ENCODE data around the gene PARP11. TPM values are rescaled to one million over a fixed set of nuclear protein-coding genes. Genes with fewer than 3 reads are reported as not detected.
A peak's percentile ranks its signal among the peaks of the same experiment; 100 is the strongest.
"Not testable (repeated sequence)": the region's sequence is repeated elsewhere in the genome, so short reads cannot be mapped to it uniquely, and the experiment has no call there.

PARP11 gene
- total RNA-seq, 4 donors from 2014 or later: 4.3 to 10.7 (median 5.7) TPM

DNA sequence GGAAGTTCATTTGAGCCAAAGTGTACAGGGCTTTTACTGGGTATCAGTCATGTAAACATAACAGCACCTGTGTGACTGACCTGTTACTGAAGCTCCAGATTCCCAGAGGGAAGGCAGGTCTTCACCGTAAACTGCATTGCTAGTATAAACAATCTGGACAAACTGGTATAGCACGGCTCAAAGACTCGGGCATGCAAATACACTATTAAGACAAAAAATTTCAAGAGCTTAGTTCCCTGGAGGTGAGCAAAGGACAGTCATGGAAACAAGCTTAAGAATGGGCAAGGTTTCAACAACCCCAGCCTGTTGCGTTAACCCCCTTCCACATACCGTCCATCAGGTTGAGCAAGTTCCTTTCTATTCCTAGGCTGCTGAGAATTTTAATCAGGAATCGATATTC is 9.4 kb downstream of the PARP11 start:
- H3K27ac ChIP-seq: no peak overlapping the region
- TF ChIP-seq POLR2A (IDR thresholded peaks at IDR 0.05): no peak
- no peaks in the 10 kb centered on the region for H3K4me1 ChIP-seq
- DNase-seq (ENCODE audit: low spot score in 2 of 2): no peak
- H3K9me3 ChIP-seq: peaks cover 0 to 15% (median 0%) of the 10 kb centered on the region in 4 donors
- H3K4me3 ChIP-seq: no peak overlapping the region
- WGBS, 2 donors: 93% methylated on average over 6 of the region's 6 CpGs
- peaks cover 0 to 50% (median 0%) of the 10 kb centered on the region in 3 donors for H3K36me3 ChIP-seq
- H3K27me3 ChIP-seq: no peaks in the 10 kb centered on the region

DNA sequence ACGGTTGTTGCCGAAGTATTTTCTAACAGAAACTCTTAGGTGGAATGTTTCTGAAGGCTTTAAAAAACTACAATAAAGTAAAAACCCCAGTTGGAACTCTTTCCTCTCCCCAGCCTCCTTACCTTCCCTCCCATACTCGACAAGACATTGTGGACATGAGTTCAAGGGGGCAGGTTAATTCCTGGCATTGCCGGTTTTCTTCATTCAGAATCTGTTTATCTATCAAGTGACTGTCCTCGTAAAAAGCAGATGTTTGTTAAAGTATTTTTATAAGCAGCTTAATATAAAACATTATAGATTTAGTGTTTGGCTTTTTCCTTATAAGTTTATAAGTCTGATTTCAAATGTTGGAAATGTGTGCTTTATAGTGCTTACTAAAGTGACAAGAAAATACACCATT is 30.7 kb downstream of the PARP11 start:
- no peak for TF ChIP-seq EP300 (IDR thresholded peaks at IDR 0.05)
- TF ChIP-seq POLR2A (IDR thresholded peaks at IDR 0.05): no peak
- TF ChIP-seq, protein P1, sequence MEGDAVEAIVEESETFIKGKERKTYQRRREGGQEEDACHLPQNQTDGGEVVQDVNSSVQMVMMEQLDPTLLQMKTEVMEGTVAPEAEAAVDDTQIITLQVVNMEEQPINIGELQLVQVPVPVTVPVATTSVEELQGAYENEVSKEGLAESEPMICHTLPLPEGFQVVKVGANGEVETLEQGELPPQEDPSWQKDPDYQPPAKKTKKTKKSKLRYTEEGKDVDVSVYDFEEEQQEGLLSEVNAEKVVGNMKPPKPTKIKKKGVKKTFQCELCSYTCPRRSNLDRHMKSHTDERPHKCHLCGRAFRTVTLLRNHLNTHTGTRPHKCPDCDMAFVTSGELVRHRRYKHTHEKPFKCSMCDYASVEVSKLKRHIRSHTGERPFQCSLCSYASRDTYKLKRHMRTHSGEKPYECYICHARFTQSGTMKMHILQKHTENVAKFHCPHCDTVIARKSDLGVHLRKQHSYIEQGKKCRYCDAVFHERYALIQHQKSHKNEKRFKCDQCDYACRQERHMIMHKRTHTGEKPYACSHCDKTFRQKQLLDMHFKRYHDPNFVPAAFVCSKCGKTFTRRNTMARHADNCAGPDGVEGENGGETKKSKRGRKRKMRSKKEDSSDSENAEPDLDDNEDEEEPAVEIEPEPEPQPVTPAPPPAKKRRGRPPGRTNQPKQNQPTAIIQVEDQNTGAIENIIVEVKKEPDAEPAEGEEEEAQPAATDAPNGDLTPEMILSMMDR (IDR thresholded peaks at IDR 0.05): no peak
- WGBS, 2 donors: 87 to 91% methylated on average over 5 of the region's 5 CpGs
- no peak overlapping the region for H3K27ac ChIP-seq
- no peaks in the 10 kb centered on the region for H3K4me1 ChIP-seq
- DNase-seq (ENCODE audit: low spot score in 2 of 2): no peak
- H3K9me3 ChIP-seq: peaks cover 0 to 10% (median 3%) of the 10 kb centered on the region in 4 donors
- no peak overlapping the region for H3K4me3 ChIP-seq
- no peaks in the 10 kb centered on the region for H3K27me3 ChIP-seq
- peaks cover 0 to 24% (median 0%) of the 10 kb centered on the region in 3 donors for H3K36me3 ChIP-seq

DNA sequence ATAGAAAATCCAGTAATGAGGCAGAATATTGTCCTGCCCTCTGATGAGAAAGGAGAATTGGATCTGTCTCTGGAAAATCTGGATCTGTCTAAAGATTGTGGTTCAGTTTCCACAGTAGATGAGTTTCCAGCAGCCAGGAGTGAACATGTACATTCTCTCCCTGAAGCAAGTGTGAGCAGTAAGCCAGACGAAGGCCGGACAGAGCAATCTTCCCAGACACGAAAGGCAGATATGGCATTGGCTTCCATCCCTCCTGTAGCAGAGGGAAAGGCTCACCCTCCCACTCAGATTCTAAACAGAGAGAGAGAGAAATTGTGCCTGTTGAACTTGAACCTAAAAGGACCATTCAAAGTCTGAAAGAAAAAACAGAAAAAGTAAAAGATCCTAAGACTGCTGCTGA is 31.4 kb downstream of the PARP11 start:
- TF ChIP-seq POLR2A (IDR thresholded peaks at IDR 0.05) (no peak), EP300 (IDR thresholded peaks at IDR 0.05) (no peak)
- TF ChIP-seq, protein P1 (IDR thresholded peaks at IDR 0.05): no peak
- H3K9me3 ChIP-seq: peaks cover 0 to 2% (median 0%) of the 10 kb centered on the region in 4 donors
- 86 to 87% methylated on average over 3 of the region's 3 CpGs for WGBS, 2 donors
- H3K4me3 ChIP-seq: no peak overlapping the region
- no peaks in the 10 kb centered on the region for H3K4me1 ChIP-seq
- no peak overlapping the region for H3K27ac ChIP-seq
- H3K36me3 ChIP-seq: peaks cover 0 to 22% (median 0%) of the 10 kb centered on the region in 3 donors
- DNase-seq (ENCODE audit: low spot score in 2 of 2): no peak
- H3K27me3 ChIP-seq: no peaks in the 10 kb centered on the region

DNA sequence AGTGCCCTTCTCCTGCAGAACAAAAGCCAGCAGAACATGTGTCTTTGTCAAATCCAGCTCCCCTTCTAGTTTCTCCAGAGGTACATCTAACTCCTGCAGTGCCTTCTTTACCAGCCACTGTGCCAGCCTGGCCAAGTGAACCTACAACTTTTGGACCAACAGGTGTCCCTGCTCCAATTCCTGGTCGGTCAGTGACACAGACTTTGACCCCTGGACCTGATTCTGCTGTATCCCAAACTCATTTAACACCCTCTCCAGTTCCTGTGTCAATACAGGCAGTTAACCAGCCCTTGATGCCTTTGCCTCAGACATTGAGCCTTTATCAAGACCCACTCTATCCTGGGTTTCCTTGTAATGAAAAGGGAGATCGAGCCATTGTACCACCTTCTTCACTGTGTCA is 32.4 kb downstream of the PARP11 start:
- H3K27me3 ChIP-seq; DNase-seq (ENCODE audit: low spot score in 2 of 2); H3K4me3 ChIP-seq; H3K9me3 ChIP-seq; H3K27ac ChIP-seq; H3K4me1 ChIP-seq: not testable (repeated sequence)
- WGBS, 2 donors: 73 to 77% methylated on average over 2 of the region's 2 CpGs
- H3K36me3 ChIP-seq: peaks cover 0 to 20% (median 0%) of the 10 kb centered on the region in 3 donors

DNA sequence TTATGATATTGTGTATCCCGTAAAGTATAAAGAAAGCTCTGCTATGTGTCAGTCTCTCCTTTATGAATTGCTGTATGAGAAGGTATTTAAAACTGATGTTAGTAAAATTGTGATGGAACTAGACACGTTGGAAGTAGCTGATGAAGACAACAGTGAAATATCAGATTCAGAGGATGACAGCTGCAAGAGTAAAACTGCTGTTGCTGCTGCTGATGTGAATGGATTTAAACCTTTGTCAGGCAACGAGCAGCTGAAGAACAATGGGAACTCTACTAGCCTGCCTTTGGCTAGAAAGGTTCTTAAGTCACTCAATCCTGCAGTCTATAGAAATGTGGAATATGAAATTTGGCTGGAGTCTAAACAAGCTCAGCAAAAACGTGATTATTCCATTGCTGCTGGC is 33.5 kb downstream of the PARP11 start:
- not testable (repeated sequence) for H3K27me3 ChIP-seq; H3K4me1 ChIP-seq; H3K27ac ChIP-seq; H3K4me3 ChIP-seq; H3K9me3 ChIP-seq; DNase-seq (ENCODE audit: low spot score in 2 of 2)
- 83 to 86% methylated on average over 4 of the region's 4 CpGs for WGBS, 2 donors
- peaks cover 0 to 20% (median 0%) of the 10 kb centered on the region in 3 donors for H3K36me3 ChIP-seq

DNA sequence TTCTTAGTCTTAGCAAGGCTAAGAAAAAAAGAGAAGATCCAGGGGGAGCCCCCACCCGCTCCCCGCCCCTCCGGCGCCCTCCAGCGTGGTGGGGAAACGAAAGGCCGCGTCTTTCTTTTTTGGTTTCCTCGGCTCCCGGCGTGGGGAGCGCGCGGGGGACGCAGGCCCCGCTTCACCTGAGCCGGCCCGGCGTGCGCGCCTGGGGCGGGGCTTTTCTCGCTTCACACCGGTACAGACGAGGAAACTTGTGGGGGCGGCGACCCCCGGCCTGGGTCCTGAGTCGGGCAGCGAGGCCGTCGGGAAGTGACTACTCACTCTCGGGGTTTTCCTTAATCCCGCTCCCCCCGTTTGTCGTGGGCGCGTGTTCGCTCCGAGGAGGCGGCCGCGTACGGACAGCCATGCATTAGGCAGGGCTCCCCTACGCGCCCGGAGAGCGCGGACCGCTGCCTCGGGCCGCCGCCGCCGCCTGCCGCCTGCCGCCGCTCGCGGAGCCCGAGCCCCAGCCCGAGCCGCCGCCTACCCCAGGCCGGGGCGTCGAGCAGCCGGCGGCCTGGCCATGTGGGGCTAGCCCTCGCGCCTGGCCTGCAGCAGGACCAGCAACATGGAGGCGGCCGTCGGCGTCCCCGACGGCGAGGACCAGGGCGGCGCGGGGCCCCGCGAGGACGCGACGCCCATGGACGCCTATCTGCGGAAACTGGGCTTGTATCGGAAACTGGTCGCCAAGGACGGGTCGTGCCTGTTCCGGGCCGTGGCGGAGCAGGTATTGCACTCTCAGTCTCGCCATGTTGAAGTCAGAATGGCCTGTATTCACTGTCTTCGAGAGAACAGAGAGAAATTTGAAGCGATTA is 34.3 kb downstream of the PARP11 start:
- H3K27me3 ChIP-seq; DNase-seq (ENCODE audit: low spot score in 2 of 2); H3K4me1 ChIP-seq; H3K27ac ChIP-seq; H3K9me3 ChIP-seq: not testable (repeated sequence)
- Histone ChIP-seq H3K36me3 (peaks cover 0 to 20% (median 0%) of the 10 kb centered on the region in 3 donors), H3K4me3 (peak overlapping the region in 2 of 4 donors; percentile 4 to 34)
- 63 to 70% methylated on average over 59 to 95 of the region's 98 CpGs for WGBS, 2 donors

DNA sequence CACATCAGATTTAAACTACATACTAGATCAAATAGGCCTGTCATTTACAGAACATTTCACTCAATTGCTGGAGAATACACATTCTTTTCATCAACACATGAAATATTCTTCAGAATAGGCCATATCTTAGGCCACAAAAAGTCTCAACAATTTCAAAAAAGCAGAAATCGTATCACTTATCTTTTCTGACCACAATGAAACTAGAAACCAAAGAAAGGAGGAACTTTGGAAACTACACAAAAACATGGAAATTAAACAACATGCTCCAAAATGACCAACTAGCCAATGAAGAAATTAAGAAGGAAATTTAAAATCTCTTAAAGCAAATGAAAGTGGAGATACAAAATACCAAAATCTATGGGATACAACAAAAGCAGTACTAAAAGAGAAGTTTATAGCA is 35.1 kb downstream of the PARP11 start:
- Histone ChIP-seq H3K27me3 (no peaks in the 10 kb centered on the region), H3K27ac (no peak overlapping the region), H3K36me3 (peaks cover 0 to 20% (median 0%) of the 10 kb centered on the region in 3 donors), H3K4me1 (peaks cover 0 to 7% (median 0%) of the 10 kb centered on the region in 4 donors), H3K9me3 (peaks cover 0 to 8% (median 0%) of the 10 kb centered on the region in 4 donors), H3K4me3 (no peak overlapping the region)
- no peak for DNase-seq (ENCODE audit: low spot score in 2 of 2)
- TF ChIP-seq, protein P1 (IDR thresholded peaks at IDR 0.05): no peak
- TF ChIP-seq EP300 (IDR thresholded peaks at IDR 0.05) (no peak), POLR2A (IDR thresholded peaks at IDR 0.05) (no peak)
- 68% methylated on average over 1 of the region's 1 CpG for WGBS, 2 donors
